Gastrocnemius medialis (tissue), 4 donors: ENCODE data around the gene ANXA10. TPM values are rescaled to one million over a fixed set of nuclear protein-coding genes. Genes with fewer than 3 reads are reported as not detected.

Experiments used
- ATAC-seq, 2 donors: fragments of 150-250 bp; one replicate each; pipeline ENCODE4 v1.9.1; 2016
- DNase-seq, 2 donors: peaks; one replicate each; pipeline ENCODE4 v3.0.0-alpha.2; 2019
- H3K27ac ChIP-seq, 4 donors: fragments of 200-600 bp; sonication (generic); 1 replicate in 1 of 4; 2 replicates in 3 of 4; pipeline ENCODE4 v1.5.1; 2016 to 2018; ENCODE audit warnings: mild to moderate bottlenecking in 2 of 4, moderate library complexity in 1 of 4
- H3K27me3 ChIP-seq, 3 donors: fragments of 200-600 bp; sonication (generic) in 2 of 3; 1 replicate in 1 of 3; 2 replicates in 2 of 3; pipeline versions ENCODE4 v1.5.1 to v1.6.0; 2016 to 2019; ENCODE audit warnings: mild to moderate bottlenecking in 1 of 3, moderate library complexity in 1 of 3
- H3K36me3 ChIP-seq, 2 donors: fragments of 200-600 bp; sonication (generic) in 1 of 2; one replicate each; pipeline ENCODE4 v1.5.1; 2017 to 2018
- H3K4me1 ChIP-seq, 2 donors: fragments of 200-600 bp; sonication (generic) in 1 of 2; one replicate each; pipeline ENCODE4 v1.5.1; 2016 to 2017; ENCODE audit warnings: mild to moderate bottlenecking in 2 of 2
- H3K4me3 ChIP-seq, 4 donors: fragments of 200-600 bp; sonication (generic) in 3 of 4; 1 replicate in 1 of 4; 2 replicates in 3 of 4; pipeline ENCODE4 v1.5.1; 2016 to 2019; ENCODE audit warnings: mild to moderate bottlenecking in 2 of 4
- H3K9me3 ChIP-seq, 3 donors: fragments of 200-600 bp; sonication (generic) in 2 of 3; 1 replicate in 1 of 3; 2 replicates in 2 of 3; pipeline ENCODE4 v1.5.1; 2016 to 2019
- CTCF ChIP-seq, 5 experiments: fragments of 450-650 bp in 3 of 5; fragments of 200-600 bp in 2 of 5; sonication (generic) in 2 of 5; IDR thresholded peaks in 4 of 5; conservative IDR thresholded peaks in 1 of 5; 1 replicate in 4 of 5; 2 replicates in 1 of 5; pipeline ENCODE4 v1.5.1; 2016 to 2019; ENCODE audit warnings: antibody characterized with exemption in 5 of 5, mild to moderate bottlenecking in 3 of 5, moderate library complexity in 3 of 5
- POLR2A ChIP-seq, 2 donors: fragments of 450-650 bp; IDR thresholded peaks; one replicate each; pipeline ENCODE4 v1.6.1; 2017; ENCODE audit warnings: antibody characterized with exemption in 2 of 2, mild to moderate bottlenecking in 2 of 2, moderate library complexity in 2 of 2
- in situ Hi-C, 4 donors: fragments of 200-750 bp; cut with MboI; loops; one replicate each; pipeline versions ENCODE4 v1.15.0 to v1.8.0; 2017; ENCODE audit warnings: low sequenced_read_pairs in 4 of 4
- intact Hi-C: fragments of 100-400 bp; cut with DNase I; formaldehyde crosslinking; loops from one replicate; pipeline ENCODE4 v1.15.1; 2023; ENCODE audit warnings: low total_unique reads
- total RNA-seq, 4 donors: library from RNA; depleted of rRNA; stranded (reverse); fragments of >200 nt; gene quantifications; one replicate each; pipeline versions ENCODE4 v1.1.0 to v1.2.3, GENCODE V29; 2016

The ANXA10 gene
- total RNA-seq, 4 donors from 2014 or later, result not detected

GRCh38 chr4:168153596-168154440 lies 61.5 kb downstream of the ANXA10 start:
- H3K36me3 ChIP-seq, result no peaks in the 10 kb centered on the region
- no peaks in the 10 kb centered on the region for H3K4me1 ChIP-seq
- in situ Hi-C loops, result loop anchor here in 2 of 4 donors (10.0 to 25.0 kb wide), 2 partner anchors 1129 to 1142 kb away; no protein-coding TSS in a partner anchor
- TF ChIP-seq POLR2A (IDR thresholded peaks at IDR 0.05) (no peak), CTCF (IDR thresholded peaks at IDR 0.05 in 4 of 5, conservative IDR thresholded peaks at IDR 0.05 in 1 of 5) (peak; percentile 39 to 69 (median 50))
- intact Hi-C loops, result loop anchor here (5.0 kb wide), 1 partner anchor 1132 kb away; no protein-coding TSS in a partner anchor
- H3K27ac ChIP-seq, result no peak overlapping the region
- H3K9me3 ChIP-seq, result no peaks in the 10 kb centered on the region
- peak overlapping the region; percentile 16 to 43 (median 19) for H3K4me3 ChIP-seq
- no peaks in the 10 kb centered on the region for H3K27me3 ChIP-seq
- ATAC-seq, result peak; percentile 47 to 51
- peak; percentile 42 to 70 for DNase-seq

GRCh38 chr4:168154546-168155277 lies 62.4 kb downstream of the ANXA10 start:
- Histone ChIP-seq H3K4me3 (no peak overlapping the region), H3K27me3 (no peaks in the 10 kb centered on the region), H3K36me3 (no peaks in the 10 kb centered on the region), H3K27ac (no peak overlapping the region), H3K4me1 (no peaks in the 10 kb centered on the region), H3K9me3 (no peaks in the 10 kb centered on the region)
- ATAC-seq (no peak), DNase-seq (no peak)
- in situ Hi-C loops (loop anchor here in 2 of 4 donors (10.0 to 25.0 kb wide), 2 partner anchors 1130 to 1142 kb away; no protein-coding TSS in a partner anchor), intact Hi-C loops (loop anchor here (5.0 kb wide), 1 partner anchor 1132 kb away; no protein-coding TSS in a partner anchor)
- TF ChIP-seq CTCF (IDR thresholded peaks at IDR 0.05 in 4 of 5, conservative IDR thresholded peaks at IDR 0.05 in 1 of 5), result no peak
- TF ChIP-seq POLR2A (IDR thresholded peaks at IDR 0.05), result no peak

GRCh38 chr4:168162604-168163003 lies 70.3 kb downstream of the ANXA10 start:
- in situ Hi-C loops, result loop anchor here in 1 of 4 donors (25.0 kb wide), 1 partner anchor 1150 kb away; no protein-coding TSS in a partner anchor
- TF ChIP-seq POLR2A (IDR thresholded peaks at IDR 0.05) (no peak), CTCF (IDR thresholded peaks at IDR 0.05 in 4 of 5, conservative IDR thresholded peaks at IDR 0.05 in 1 of 5) (no peak)
- no peak overlapping the region for H3K27ac ChIP-seq
- no peak overlapping the region for H3K4me3 ChIP-seq
- no peak for DNase-seq
- H3K4me1 ChIP-seq, result no peaks in the 10 kb centered on the region
- ATAC-seq, result no peak
- H3K27me3 ChIP-seq, result no peaks in the 10 kb centered on the region
- H3K36me3 ChIP-seq, result no peaks in the 10 kb centered on the region
- H3K9me3 ChIP-seq, result no peaks in the 10 kb centered on the region
- intact Hi-C loops, result no loop called here

DNA sequence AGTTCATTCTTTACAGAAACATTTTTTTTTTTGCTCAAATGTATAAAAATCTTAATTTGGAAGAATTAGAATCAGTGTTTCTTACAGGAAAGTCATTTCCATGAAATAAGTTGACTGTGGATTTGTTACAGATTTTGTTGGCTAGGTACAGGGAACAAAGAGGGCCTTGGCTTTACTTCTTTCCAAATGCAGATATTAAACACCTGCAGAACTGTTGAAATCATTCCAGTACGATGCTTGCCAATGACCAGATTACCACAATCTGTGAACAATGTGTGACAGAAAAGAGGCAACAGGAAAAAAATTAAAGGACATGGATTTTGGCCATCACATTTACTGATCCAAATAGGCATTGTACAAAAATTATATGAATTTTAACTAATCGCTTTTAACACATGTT lies 70.8 kb downstream of the ANXA10 start:
- Histone ChIP-seq H3K27ac (no peak overlapping the region), H3K9me3 (no peaks in the 10 kb centered on the region), H3K4me1 (no peaks in the 10 kb centered on the region), H3K36me3 (no peaks in the 10 kb centered on the region), H3K4me3 (no peak overlapping the region), H3K27me3 (no peaks in the 10 kb centered on the region)
- ATAC-seq (no peak), DNase-seq (no peak)
- intact Hi-C loops (no loop called here), in situ Hi-C loops (loop anchor here in 1 of 4 donors (25.0 kb wide), 1 partner anchor 1151 kb away; no protein-coding TSS in a partner anchor)
- TF ChIP-seq POLR2A (IDR thresholded peaks at IDR 0.05) (no peak), CTCF (IDR thresholded peaks at IDR 0.05 in 4 of 5, conservative IDR thresholded peaks at IDR 0.05 in 1 of 5) (no peak)
